ENCODE data around the gene PAK6.
A peak's percentile ranks its signal among the peaks of the same experiment; 100 is the strongest.

PAK6 gene

DNA sequence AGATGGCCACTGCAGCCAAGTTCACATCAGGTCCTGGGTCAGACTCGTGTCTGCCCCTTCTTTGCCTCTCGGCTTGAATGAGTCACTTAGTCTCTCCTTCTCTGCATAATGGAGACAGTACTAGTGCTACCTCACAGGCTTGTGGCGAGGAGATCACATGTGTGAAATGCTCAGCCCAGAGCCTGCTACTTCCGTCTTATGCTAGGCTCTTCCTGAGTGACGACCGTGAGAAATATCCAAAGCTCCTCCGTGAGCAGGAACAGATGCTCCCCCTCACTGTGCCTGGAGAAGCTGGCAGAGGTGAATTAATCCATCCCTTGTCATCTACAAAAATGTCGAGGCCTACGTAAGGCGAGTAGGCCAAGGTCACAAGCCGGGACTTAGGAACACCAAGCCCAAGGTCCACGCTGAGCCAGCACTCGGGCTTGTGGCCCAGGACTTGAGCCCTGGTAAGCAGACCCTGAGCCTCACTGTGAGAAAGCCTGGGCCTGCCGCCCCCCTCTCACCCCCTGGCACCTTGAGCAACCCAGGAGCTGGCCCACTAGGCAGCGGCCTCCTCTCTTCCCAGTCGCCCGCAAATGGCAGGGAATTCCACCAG, 17.9 kb downstream of the PAK6 start:
- no peak for DNase-seq

DNA sequence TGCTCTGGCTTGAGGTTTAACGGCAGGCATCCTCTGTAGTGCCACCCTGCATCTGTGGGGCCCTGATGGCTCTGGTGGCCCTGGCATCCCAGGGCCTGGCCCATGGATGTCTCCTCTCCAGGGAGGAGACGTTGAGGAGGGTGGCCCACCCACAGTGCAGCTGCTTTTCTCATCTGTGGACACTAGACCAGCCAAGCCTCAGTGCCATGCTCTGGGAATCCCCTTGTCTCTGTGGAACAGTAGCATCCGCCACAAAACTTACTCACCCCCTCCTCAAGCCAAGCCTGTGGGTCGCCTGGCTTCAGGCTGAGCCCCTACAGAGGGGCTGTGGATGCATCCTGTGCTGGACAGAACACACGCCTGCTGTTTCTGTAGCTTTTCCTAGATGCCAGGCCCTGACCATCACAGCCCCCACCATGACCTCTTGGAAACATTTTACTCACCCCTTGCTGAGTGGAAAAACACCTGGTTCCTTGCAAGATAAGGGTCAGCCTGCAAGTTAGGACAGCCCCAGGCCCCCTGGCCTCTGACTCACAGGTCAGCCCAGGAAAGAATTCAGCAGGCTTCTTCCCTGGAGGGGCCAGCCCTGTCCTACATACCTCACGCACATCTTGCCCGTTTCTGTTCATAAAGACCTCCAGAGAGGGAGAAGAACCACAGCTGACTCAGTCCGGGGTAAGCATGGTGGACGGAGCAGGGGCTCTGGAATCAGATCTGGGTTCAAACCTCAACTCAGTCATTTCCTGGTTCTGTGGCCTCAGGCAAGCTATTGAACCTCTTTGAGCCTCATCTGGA, 19.0 kb downstream of the PAK6 start:
- no peak for DNase-seq

DNA sequence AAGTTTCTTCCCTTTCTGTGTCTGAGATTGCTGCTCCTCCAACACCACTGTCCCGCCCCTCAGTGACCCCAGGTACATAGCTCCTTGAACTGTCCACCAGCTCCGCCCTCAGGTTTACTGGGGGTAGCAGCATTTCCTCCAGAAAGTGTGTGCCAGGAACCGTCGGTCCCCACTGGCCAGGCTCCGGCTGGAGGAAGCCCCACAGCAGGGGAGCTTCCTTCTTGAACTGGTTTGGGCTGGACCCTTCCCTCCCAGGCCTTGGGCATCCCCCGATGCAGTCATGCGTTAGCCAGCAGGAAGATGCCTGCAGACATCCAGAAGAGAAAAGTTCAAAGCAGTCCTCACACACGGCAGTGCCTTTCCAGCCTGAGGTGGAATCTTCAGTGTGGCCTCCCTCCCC, 19.7 kb downstream of the PAK6 start:
- no peak for DNase-seq

DNA sequence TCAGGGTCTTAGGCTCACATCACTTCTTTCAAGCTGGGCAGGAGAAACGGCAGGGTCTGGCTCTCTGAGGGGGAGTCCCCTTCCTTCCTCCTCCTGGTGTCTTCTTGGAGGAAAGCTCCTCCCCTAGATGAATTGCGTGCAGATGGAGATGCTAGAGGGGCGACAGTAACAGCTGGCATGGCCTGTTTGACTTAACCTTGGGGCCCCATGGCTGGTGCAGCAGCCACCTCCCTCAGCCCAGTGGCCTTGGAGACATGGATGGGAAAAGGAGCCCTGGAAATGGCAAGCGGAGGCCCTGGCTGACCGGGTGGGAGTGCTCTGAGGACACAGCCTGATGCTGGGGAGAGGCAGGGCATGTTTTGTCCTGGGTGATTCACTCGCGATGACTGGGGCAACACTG, 20.2 kb downstream of the PAK6 start:
- no peak for DNase-seq

DNA sequence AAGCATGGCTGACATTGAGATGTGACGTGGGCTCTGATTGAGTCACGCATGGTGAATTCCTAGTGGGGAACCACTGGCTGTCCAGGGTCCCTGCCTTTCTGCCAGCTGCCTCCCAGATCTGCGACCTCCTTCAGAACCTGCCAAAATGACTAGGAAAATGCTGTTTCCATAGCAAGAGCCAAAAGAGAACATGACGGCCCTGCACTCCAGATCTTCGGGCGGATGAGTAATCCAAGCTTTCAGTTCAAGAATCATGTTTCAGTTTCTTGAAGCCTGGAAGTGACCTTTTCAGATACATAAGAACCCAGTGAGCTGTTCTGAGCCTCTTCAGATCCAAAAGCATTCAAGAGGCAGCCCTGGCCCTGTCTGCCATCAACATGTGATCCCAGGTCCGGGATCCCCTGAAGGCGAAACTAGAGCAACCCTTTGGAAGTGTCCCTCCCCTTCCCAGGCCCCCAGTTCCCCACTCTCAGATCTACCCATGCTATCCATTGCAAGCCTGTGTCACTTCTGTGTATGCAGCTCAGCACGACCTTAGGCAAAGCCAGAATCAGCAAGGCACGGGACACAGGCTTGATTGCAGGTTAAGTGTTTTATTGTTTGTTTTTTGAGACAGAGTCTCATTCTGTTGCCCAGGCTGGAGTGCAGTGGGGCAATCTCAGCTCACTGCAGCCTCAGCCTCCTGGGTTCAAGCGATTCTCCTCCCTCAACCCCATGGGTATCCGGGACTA, 24.3 kb downstream of the PAK6 start:
- peak; percentile 70 for DNase-seq

DNA sequence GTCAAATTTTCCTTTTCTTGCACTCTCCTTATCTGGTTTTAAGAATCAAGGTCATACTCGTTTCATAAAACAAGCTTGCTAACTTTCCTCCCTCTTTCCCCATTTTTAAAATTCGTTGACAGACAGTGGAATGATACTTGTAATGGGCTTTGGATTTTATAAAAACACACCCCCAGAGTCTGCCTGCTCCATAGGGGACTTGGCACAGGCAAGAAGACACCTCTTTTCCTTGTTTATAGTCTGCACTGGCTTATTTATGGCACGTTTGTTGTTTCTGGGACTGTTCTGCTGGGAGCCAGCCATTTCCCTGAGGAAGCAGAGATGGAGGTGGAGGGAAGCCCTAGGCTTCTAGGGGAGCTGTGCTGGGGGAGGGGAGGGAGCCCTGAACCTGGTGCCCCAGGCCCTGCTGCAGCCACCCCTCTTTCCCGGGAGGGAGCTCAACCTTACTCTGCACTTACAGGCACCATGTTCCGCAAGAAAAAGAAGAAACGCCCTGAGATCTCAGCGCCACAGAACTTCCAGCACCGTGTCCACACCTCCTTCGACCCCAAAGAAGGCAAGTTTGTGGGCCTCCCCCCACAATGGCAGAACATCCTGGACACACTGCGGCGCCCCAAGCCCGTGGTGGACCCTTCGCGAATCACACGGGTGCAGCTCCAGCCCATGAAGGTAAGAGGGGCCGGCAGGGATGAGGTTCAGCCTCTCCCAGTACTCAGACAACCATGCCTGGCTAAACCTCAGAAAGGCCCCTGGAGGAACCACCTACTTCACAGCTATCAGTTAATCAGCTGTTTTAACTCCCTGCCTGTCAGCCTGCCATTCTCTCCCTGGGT, 25.7 kb downstream of the PAK6 start:
- no peak for DNase-seq

DNA sequence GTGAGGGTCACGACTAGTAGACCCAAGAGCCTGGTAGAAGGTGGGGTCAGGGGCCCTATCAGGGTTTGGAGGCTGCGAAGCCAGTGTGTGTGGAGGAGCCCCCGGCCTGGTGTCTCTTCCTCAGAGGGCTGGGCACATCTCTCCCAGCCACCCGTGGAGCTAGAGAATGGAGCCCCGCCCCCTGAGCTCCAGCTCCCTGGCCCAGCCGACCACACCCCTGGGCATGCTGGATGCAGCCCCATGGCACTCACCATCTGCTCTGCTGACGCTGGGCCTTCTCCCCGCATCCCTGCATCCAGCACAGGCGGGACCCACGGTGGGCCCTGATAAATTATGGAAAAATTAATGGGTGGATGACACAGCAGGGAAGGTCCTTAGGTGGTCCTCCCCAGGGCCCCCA, 26.5 kb downstream of the PAK6 start:
- DNase-seq = no peak

DNA sequence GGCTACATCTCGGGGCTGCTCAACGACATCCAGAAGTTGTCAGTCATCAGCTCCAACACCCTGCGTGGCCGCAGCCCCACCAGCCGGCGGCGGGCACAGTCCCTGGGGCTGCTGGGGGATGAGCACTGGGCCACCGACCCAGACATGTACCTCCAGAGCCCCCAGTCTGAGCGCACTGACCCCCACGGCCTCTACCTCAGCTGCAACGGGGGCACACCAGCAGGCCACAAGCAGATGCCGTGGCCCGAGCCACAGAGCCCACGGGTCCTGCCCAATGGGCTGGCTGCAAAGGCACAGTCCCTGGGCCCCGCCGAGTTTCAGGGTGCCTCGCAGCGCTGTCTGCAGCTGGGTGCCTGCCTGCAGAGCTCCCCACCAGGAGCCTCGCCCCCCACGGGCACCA, 27.0 kb downstream of the PAK6 start:
- DNase-seq = no peak

DNA sequence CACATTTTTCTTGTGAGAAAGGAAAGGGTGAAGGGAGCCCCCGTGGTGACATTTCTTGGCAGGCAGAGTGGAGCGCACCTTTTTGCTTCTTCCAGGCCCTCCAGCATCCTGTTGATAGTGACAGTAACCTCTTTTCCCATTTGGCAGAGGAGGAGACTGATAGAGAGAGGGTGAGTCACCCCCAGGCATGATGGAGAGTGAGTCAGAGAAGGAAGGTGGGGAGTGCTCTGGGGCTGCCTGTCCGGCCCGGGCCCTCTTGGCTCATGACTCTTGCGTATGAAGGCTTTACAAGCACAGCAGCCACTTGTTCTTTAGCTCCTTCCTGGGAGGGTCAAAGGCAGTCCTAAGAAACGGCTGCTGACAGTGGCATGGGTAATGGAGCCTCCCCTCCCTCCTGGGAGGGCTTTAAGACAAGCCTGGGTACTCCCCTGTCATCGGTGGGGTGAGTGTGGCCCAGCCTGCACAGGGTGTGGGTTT, 28.0 kb downstream of the PAK6 start:
- no peak for DNase-seq

DNA sequence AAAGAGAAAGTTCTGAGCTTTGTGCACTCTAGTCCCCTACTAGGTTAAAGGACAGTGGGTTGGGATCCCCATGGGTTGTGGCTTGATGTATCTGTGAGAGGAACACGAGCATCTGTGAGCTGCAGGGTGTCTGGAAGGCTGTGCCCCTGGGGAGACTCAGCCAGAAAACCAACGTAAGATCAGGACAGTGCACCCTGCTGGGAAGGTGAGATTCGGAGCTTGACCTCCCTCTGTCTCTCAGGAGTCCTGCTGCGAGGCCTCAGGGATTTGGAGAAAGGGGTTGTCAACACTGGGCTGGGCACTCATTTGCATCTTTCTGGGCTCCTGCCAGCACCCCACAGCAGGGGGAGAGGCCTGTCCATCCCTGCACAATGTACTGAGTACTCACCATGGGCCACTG, 28.8 kb downstream of the PAK6 start:
- no peak for DNase-seq

DNA sequence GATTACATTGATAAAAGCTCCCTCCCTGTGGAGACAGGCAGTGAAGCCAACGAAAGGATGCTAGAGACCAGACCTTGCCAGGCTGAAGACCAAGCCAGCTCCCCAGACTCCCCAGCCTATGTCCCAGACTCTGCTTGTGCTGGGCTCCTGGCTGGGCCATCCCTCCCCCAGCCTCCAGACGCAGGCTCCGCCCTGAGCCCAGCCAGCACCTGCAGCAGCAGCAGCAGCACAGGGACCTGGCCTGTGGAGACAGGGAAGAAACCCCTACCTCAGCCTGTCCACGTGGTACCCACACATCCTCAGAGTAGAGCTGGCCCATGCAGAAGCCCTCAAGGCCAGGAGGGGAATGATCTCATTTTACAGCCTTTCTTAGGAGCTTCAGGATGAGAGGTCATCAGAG, 30.7 kb downstream of the PAK6 start:
- DNase-seq = no peak

DNA sequence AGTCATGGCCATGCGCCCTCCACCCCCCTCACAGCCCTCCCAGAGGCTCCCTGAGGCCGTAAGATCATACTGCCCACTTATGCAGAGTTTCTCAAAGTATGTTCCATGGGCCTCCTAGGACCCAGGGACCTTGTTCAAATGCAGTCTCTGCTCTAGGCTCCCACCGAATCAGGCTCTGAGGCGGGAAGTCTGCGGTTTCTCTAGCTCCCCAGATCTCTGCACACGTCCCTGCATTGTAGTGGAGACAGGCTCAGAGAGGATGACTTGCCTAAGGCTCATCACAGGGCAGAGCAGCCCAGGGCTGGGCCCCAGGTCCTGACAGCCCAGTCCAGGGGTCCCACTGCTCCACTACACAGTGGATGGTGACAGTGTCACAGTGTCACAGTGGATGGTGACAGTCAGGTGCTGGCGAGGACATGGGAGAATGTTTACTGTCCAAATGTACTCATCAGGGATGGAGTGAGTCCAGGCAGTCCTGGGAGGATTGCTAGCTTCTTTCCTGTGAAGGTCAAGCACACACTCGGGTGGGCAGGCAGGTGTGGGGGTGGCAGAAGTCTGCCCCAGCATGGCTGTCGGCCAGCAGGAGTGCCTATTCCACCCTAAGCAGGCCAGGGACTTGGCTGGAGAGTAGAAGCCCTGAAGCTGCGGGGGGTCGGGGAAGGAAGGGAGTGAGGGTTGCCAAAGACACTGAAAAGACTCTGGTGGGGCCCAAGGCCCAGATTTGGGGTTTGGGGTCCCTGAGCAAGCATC, 31.6 kb downstream of the PAK6 start:
- DNase-seq = no peak

DNA sequence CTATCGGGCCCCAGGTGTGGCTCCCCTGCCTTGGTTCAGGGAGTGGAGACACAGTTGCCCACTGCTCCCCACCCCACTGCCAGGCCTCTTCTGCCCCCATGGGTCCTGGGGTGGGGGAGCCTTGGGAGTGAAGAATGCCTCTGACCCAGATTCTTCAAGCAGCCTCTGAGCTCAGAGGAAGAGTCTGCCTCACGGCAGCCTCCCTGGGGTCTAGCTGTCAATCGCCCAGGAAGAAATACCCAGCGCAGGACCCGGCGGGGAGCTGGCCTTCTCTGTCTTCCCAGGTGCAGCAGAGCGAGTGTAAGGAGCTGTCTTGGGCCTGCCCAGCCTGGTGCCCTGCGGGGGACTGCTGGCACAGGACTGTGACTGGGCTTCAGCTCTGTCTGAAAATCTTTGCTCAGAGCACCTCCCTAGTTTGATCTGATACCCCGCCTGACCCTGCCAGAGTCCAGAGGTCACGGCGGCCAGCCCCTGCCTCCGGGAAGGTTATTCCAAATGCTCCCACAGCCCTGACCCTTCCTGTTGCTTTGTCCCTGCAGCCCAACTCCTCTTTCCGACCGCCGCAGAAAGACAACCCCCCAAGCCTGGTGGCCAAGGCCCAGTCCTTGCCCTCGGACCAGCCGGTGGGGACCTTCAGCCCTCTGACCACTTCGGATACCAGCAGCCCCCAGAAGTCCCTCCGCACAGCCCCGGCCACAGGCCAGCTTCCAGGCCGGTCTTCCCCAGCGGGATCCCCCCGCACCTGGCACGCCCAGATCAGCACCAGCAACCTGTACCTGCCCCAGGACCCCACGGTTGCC, 33.0 kb downstream of the PAK6 start:
- no peak for DNase-seq

DNA sequence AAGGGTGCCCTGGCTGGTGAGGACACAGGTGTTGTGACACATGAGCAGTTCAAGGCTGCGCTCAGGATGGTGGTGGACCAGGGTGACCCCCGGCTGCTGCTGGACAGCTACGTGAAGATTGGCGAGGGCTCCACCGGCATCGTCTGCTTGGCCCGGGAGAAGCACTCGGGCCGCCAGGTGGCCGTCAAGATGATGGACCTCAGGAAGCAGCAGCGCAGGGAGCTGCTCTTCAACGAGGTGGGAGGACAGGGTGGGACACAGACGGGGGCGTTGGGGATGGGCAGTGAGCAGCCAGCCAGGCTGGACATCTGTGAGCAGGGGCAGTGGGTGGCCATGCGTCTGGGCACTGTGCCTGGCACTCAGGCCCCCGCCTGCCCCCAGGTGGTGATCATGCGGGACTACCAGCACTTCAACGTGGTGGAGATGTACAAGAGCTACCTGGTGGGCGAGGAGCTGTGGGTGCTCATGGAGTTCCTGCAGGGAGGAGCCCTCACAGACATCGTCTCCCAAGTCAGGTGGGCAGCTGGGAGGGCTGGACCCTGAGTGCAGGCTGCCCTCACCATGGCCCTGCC, 33.7 kb downstream of the PAK6 start:
- DNase-seq = no peak

DNA sequence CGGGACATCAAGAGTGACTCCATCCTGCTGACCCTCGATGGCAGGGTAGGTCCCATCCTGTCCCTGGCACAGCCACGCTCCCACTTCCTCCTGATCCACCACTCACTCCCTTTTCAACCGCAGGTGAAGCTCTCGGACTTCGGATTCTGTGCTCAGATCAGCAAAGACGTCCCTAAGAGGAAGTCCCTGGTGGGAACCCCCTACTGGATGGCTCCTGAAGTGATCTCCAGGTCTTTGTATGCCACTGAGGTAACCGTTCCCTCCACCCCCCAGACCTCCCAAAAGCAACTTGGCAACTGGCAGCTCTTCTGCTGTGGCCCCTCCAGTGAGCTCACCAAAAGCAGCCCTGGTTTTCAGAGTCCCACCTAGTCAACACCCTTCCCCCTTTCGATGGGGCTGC, 34.6 kb downstream of the PAK6 start:
- DNase-seq = no peak

DNA sequence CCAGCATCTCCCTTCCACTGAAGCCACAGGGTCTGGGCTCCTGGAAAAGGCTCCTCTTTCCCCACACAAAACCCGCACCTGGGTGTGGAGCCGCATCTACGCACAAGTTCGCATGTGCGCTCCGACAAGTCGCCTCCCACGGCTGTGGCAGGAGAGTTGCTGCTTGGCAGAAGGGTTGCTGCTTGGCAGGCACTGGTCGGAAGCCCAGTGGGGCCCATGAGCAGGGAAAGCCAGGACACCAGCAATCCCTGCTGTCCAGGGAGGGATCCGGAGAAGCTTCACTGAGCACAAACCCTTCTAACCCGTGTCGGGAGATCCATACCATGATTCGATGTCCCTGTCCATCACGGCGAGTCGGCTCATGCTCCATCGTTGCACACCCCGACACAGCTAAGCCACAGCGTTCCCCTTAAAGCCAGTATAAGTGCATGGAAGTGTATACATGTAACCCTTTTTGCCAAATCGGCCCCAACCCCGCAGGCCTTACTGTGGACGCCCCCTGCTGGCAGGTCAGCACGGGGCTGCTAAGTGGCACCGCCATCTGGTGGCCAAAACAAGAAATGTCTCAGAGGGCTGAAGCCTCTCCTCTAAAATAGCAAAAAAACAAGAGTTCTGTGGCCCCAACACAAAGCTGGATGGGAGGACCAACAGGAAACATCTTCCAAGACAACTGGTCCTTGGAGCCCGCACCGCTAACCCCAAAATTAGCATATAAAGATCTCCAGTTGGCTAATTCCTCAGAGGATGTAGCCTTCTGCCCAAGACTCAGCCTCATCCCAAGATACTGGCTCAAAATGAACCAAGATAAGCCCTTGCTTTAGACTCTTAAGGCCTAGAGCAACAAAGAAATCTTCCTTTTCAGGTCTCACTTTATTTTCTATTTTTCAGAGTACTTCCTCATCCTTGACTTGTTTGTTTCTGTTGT, 35.7 kb downstream of the PAK6 start:
- DNase-seq = peak; percentile 85

DNA sequence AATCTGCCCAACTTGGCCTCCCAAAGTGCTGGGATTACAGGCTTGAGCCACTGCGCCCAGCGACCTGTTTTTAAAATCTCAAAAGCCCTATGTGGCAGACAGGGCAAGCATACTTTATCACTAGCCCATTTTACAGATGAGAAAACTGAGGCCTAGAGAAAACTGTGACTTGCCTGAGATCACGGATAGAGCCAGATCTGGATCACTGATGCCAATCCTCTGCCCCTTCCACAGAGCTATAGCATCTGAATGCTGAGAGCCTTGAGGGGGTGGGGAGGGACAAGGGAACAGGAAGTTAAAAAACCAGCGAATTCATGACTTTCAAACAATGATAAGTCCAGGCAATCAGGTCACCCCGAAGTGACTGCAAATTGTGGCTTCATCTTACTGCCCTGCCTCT, 36.7 kb downstream of the PAK6 start:
- DNase-seq = no peak

DNA sequence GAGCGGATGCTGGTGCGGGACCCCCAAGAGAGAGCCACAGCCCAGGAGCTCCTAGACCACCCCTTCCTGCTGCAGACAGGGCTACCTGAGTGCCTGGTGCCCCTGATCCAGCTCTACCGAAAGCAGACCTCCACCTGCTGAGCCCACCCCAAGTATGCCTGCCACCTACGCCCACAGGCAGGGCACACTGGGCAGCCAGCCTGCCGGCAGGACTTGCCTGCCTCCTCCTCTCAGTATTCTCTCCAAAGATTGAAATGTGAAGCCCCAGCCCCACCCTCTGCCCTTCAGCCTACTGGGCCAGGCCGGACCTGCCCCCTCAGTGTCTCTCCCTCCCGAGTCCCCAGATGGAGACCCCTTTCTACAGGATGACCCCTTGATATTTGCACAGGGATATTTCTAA, 37.1 kb downstream of the PAK6 start:
- no peak for DNase-seq

DNA sequence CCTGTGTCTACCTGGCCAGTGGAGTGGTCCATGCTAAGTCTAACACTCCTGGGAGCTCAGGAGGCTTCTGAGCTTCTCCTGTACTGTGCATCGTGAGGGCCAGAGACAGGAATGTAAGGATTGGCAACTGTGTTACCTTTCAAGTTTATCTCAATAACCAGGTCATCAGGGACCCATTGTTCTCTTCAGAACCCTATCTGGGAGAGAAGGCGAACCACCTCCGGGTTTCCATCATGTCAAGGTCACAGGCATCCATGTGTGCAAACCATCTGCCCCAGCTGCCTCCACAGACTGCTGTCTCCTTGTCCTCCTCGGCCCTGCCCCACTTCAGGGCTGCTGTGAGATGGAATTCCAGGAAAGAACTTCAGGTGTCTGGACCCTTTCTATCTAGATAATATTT, 38.1 kb downstream of the PAK6 start:
- DNase-seq = no peak

DNA sequence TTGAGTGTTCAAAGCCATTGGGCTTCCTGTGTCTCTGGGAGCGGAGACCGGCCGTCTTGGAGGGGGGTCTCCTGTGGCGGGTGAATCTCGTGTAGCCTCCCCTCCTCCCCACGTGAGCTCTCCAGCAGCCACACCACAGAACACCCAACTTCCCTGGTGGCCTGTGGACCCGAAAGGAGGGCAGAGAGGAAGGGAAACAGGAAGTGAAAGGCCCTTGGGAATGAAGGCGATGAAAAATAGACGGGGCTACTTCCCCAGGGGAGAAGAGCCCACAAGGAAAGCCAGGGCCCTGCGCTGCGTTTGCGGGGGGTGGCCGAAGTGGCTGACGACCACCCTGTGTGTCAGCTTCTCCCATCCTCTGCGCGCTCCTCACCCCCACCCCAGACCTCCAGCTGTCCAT, 38.6 kb downstream of the PAK6 start:
- no peak for DNase-seq

Data from femur (tissue), 1 donor.